ENCODE data around the gene RUNX1. TPM values are rescaled to one million over a fixed set of nuclear protein-coding genes. Genes with fewer than 3 reads are reported as not detected.

The RUNX1 gene
- total RNA-seq, 1 donor from 2014 or later = 62.1 TPM

DNA sequence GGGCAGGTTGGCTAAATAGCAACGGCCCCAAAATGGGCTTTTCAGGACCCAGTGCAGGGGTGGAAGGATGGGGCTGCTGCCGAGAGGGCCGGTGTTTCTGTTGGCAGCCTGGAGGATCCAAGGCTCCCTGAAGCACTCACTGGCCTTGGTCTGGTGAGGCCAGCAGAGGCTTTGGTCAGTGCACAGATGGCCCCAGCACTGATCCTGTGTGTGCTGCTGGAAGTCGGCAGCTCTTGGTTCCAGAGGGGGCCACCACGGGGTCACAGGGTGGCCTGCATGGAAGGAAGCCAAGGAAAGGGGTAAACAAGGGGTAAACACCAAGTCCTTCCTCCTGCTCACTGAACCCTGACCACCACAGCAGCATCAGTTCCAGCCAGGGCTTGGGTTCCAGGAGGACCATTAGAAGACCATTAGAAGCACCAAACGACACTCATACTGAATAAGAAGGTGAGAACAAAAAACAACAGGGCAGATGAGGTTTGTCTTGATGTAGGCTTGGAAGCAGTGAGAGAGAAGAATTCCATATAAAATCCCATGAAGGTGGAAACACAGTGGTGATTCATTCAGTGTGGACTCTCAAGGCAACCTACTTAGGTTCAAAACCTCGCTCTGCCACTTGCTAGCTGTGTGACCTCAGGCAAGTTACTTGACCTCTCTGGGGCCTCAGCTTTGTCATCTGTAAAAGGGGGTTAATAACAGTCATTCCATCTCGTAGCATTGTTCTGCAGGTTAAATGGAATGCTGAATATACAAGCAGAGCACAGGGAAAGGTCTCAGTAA is 184.5 kb downstream of the RUNX1 start:
- TF ChIP-seq, protein P1, sequence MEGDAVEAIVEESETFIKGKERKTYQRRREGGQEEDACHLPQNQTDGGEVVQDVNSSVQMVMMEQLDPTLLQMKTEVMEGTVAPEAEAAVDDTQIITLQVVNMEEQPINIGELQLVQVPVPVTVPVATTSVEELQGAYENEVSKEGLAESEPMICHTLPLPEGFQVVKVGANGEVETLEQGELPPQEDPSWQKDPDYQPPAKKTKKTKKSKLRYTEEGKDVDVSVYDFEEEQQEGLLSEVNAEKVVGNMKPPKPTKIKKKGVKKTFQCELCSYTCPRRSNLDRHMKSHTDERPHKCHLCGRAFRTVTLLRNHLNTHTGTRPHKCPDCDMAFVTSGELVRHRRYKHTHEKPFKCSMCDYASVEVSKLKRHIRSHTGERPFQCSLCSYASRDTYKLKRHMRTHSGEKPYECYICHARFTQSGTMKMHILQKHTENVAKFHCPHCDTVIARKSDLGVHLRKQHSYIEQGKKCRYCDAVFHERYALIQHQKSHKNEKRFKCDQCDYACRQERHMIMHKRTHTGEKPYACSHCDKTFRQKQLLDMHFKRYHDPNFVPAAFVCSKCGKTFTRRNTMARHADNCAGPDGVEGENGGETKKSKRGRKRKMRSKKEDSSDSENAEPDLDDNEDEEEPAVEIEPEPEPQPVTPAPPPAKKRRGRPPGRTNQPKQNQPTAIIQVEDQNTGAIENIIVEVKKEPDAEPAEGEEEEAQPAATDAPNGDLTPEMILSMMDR (IDR thresholded peaks at IDR 0.05) = no peak
- TF ChIP-seq POLR2A (IDR thresholded peaks at IDR 0.05) (no peak), POLR2AphosphoS5 (IDR thresholded peaks at IDR 0.05; ENCODE audit: insufficient read depth in 1 of 2, low read depth in 1 of 2) (no peak)
- Histone ChIP-seq H3K4me3 (no peak overlapping the region), H3K27ac (peak overlapping the region; percentile 68), H3K27me3 (no peaks in the 10 kb centered on the region), H3K36me3 (peaks cover 0 to 24% of the 10 kb centered on the region in 2 donors), H3K4me1 (peaks cover 32% of the 10 kb centered on the region), H3K9me3 (no peaks in the 10 kb centered on the region)
- DNase-seq (ENCODE audit: extremely low spot score in 2 of 2) = peak in 1 of 2 donors; percentile 74
- intact Hi-C loops (cut with DNase I) = no loop called here

DNA sequence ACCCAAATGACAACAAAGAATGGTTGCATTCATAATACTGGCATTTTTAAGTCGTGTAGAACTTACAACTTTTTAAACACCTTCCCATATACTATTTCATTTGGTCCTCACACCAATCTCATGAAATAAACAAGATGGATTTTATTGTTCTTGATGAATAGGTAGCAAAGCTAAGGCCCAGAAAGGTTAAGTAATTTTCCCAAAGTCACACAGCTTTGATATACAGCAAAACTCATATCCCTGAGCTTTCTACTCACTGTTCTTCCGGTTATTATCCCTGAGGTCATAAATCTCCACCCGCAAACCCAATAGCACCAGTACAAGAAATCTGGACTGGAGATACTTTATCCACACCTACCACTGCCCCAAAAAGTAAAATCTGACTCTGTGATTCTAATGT is 186.2 kb downstream of the RUNX1 start:
- Histone ChIP-seq H3K4me3 (no peak overlapping the region), H3K9me3 (no peaks in the 10 kb centered on the region), H3K27ac (no peak overlapping the region), H3K4me1 (peaks cover 40% of the 10 kb centered on the region), H3K36me3 (peaks cover 0 to 30% of the 10 kb centered on the region in 2 donors), H3K27me3 (no peaks in the 10 kb centered on the region)
- intact Hi-C loops (cut with DNase I) = no loop called here
- TF ChIP-seq, protein P1 (IDR thresholded peaks at IDR 0.05) = no peak
- TF ChIP-seq POLR2AphosphoS5 (IDR thresholded peaks at IDR 0.05; ENCODE audit: insufficient read depth in 1 of 2, low read depth in 1 of 2) (no peak), POLR2A (IDR thresholded peaks at IDR 0.05) (no peak)
- no peak for DNase-seq (ENCODE audit: extremely low spot score in 2 of 2)

DNA sequence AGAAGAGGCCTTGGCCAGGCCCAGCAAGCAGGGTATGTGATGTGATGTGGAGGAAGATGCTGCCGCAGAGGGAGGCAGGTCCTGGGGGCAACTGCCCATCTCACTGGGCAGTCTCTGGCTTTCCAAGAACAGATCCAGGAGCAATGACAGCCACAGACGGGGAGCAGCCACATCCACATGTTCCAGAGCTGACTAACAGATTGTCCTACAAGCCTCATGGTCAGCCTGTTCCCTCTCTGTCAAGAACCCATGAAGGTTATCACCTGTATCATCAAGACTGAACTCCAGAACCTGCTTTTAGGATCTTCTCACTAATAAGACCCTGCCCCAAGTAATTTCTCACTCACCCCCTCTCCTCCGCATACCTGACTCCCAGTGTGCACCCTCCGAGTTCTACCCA is 187.8 kb downstream of the RUNX1 start:
- no peak overlapping the region for H3K27ac ChIP-seq
- no peak overlapping the region for H3K4me3 ChIP-seq
- peaks cover 39% of the 10 kb centered on the region for H3K4me1 ChIP-seq
- intact Hi-C loops (cut with DNase I) = no loop called here
- no peaks in the 10 kb centered on the region for H3K9me3 ChIP-seq
- peaks cover 0 to 40% of the 10 kb centered on the region in 2 donors for H3K36me3 ChIP-seq
- H3K27me3 ChIP-seq = no peaks in the 10 kb centered on the region
- peak in 1 of 2 donors; percentile 83 for DNase-seq (ENCODE audit: extremely low spot score in 2 of 2)
- TF ChIP-seq POLR2AphosphoS5 (IDR thresholded peaks at IDR 0.05; ENCODE audit: insufficient read depth in 1 of 2, low read depth in 1 of 2) (no peak), POLR2A (IDR thresholded peaks at IDR 0.05) (no peak)
- TF ChIP-seq, protein P1 (IDR thresholded peaks at IDR 0.05) = no peak

DNA sequence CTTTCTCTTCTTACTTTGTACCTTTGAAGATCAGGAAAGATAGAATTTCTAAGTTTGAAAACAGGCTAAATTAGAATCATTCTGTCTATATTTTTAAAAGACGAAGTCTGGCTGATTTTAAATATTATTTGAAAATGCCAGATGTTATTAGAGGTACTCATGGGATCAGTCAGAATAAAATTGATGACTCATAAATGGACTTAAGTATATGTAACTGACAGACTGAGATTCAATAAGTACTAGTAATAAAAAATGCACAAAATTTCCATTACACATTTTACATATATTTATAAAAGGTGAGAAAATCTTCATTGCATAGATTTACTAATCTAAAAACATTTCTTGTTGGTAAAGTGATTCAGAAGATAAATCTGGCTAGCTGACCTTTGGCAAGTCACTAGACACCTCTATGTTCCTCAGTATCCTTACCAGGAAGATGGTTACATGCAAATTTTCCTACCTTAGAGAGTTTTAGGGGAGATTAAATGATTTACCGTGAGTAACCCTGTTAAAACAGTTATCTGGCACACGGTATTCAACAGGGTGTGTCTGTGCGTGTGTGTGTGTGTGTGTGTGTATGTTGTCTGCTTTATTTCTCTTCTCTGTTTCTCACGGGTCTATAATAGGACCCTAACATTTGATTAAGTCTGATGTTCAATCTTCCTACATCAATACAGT is 189.0 kb downstream of the RUNX1 start:
- Histone ChIP-seq H3K9me3 (no peaks in the 10 kb centered on the region), H3K4me1 (peaks cover 28% of the 10 kb centered on the region), H3K4me3 (no peak overlapping the region), H3K27me3 (no peaks in the 10 kb centered on the region), H3K36me3 (peaks cover 0 to 43% of the 10 kb centered on the region in 2 donors), H3K27ac (no peak overlapping the region)
- intact Hi-C loops (cut with DNase I) = no loop called here
- DNase-seq (ENCODE audit: extremely low spot score in 2 of 2) = peak in 1 of 2 donors; percentile 20
- TF ChIP-seq POLR2AphosphoS5 (IDR thresholded peaks at IDR 0.05; ENCODE audit: insufficient read depth in 1 of 2, low read depth in 1 of 2) (no peak), POLR2A (IDR thresholded peaks at IDR 0.05) (no peak)
- TF ChIP-seq, protein P1 (IDR thresholded peaks at IDR 0.05) = no peak

All from vagina (tissue), 2 donors.